ENCODE results near the gene DNAJC30.

DNA sequence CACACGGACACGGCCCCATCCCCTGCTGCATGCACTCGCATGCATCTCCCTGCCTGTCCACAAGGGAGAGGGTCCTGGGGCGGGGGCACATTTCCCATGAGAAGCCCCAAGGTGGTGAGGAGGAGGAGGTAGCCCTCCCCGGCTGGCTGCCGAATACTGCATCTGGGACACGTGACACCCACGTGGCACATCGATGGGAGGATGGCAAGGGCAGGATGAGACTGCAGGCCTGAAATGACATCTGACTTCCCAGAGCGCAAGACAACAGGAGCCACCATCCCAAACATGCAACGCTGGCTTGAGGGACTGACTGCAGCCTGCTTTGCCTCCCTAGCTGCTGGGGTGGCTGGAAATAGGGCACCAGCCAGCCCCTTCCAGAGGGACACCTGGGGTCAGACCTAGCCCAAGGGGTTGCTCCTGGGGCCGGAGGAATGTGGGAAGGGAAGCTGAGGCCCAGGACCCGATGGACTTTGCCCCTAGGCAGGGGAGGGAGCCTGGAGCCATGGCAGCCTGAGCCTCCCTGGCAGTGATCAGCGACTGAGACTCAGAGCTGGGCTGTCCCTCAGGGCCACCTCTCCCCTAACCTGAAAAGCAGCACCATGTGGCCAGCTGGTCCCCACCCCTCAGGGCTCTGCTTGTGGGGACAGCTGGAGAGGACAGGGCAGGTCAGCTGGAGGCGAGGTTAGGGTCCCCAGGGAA lies 16.3 kb upstream of the DNAJC30 start:
- TF ChIP-seq CTCF (IDR thresholded peaks at IDR 0.05) (no peak), POLR2A (IDR thresholded peaks at IDR 0.05) (no peak), EP300 (IDR thresholded peaks at IDR 0.05) (no peak), POLR2AphosphoS5 (IDR thresholded peaks at IDR 0.05) (no peak)
